ENCODE data around the gene ERICH6.

The ERICH6 gene

DNA sequence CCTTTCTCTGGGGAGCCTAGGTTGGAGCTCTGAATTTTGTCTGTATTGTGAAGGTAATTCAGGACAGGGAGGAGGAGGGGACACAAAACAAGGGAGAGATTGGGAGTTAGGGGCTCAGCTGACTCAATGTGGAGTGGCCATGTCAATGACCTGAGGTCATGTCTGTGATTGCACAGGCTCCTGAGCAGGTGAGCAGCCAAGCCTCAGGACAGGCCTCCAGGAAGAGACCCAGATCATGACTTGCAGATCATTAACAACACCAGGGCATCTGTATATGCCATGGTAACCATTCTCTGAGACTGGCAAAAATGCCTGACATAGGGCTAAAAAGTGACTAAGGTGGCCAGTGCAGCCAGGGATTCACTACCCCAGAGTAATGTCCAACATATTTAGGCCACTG lies 20.9 kb downstream of the ERICH6 start:
- Histone ChIP-seq H2AFZ (ENCODE audit: low read depth) (no peak overlapping the region), H3K4me1 (ENCODE audit: low read depth, poor library complexity, severe bottlenecking) (peaks cover 20% of the 10 kb centered on the region), H3K36me3 (ENCODE audit: insufficient read depth) (no peaks in the 10 kb centered on the region), H3K27ac (no peak overlapping the region), H3K79me2 (ENCODE audit: insufficient read depth, low read depth) (no peaks in the 10 kb centered on the region), H3K4me2 (no peak overlapping the region), H3K27me3 (ENCODE audit: insufficient read depth, low read depth) (no peaks in the 10 kb centered on the region), H3K9ac (no peak overlapping the region), H3K4me3 (IDR thresholded peaks at IDR 0.05; ENCODE audit: insufficient read depth, low read depth, low read length) (no peak overlapping the region), H4K20me1 (ENCODE audit: insufficient read depth) (no peaks in the 10 kb centered on the region)
- no peak for TF ChIP-seq CTCF (conservative IDR thresholded peaks at IDR 0.05; ENCODE audit: low read depth, low read length)

DNA sequence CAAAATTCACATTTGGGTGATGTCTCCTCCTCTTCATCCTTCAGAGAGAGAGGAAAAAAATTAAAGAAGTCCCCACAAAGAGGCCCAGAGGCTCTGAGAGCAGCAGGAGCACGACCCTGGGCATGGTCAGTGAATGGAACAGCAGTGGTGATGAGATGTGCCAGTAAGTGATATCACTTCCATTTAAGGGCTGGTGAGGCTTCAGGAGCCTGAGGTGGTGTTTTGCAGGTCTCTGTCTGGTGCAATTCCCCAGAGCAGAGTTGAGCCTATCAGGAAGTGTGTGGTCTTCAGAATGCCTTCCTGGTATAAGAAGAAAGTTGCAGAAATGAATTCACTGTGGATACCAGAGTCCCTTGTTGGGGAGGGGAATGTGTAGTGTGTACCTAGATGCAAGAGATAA lies 21.4 kb downstream of the ERICH6 start:
- H3K4me3 ChIP-seq (IDR thresholded peaks at IDR 0.05; ENCODE audit: insufficient read depth, low read depth, low read length), result no peak overlapping the region
- no peak overlapping the region for H3K27ac ChIP-seq
- H2AFZ ChIP-seq (ENCODE audit: low read depth), result no peak overlapping the region
- no peak for TF ChIP-seq CTCF (conservative IDR thresholded peaks at IDR 0.05; ENCODE audit: low read depth, low read length)
- H3K4me1 ChIP-seq (ENCODE audit: low read depth, poor library complexity, severe bottlenecking), result peaks cover 20% of the 10 kb centered on the region
- H3K79me2 ChIP-seq (ENCODE audit: insufficient read depth, low read depth), result no peaks in the 10 kb centered on the region
- H3K9ac ChIP-seq, result no peak overlapping the region
- no peaks in the 10 kb centered on the region for H4K20me1 ChIP-seq (ENCODE audit: insufficient read depth)
- H3K27me3 ChIP-seq (ENCODE audit: insufficient read depth, low read depth), result no peaks in the 10 kb centered on the region
- H3K4me2 ChIP-seq, result no peak overlapping the region
- H3K36me3 ChIP-seq (ENCODE audit: insufficient read depth), result no peaks in the 10 kb centered on the region

- Histone ChIP-seq H2AFZ (ENCODE audit: low read depth) (no peak overlapping the region), H4K20me1 (ENCODE audit: insufficient read depth) (no peaks in the 10 kb centered on the region), H3K9ac (no peak overlapping the region), H3K27ac (no peak overlapping the region), H3K4me3 (IDR thresholded peaks at IDR 0.05; ENCODE audit: insufficient read depth, low read depth, low read length) (no peak overlapping the region), H3K4me1 (ENCODE audit: low read depth, poor library complexity, severe bottlenecking) (peaks cover 20% of the 10 kb centered on the region), H3K36me3 (ENCODE audit: insufficient read depth) (no peaks in the 10 kb centered on the region), H3K79me2 (ENCODE audit: insufficient read depth, low read depth) (no peaks in the 10 kb centered on the region), H3K27me3 (ENCODE audit: insufficient read depth, low read depth) (no peaks in the 10 kb centered on the region), H3K4me2 (peak overlapping the region; percentile 16)
- no peak for TF ChIP-seq CTCF (conservative IDR thresholded peaks at IDR 0.05; ENCODE audit: low read depth, low read length)
Measured at GRCh38 chr3:150681057-150681456, 22.7 kb downstream of the ERICH6 start.

GRCh38 chr3:150680562-150680961 lies 23.2 kb downstream of the ERICH6 start:
- peak overlapping the region; percentile 16 for H3K4me2 ChIP-seq
- H3K4me1 ChIP-seq (ENCODE audit: low read depth, poor library complexity, severe bottlenecking), result peaks cover 20% of the 10 kb centered on the region
- no peak for TF ChIP-seq CTCF (conservative IDR thresholded peaks at IDR 0.05; ENCODE audit: low read depth, low read length)
- no peak overlapping the region for H3K27ac ChIP-seq
- no peaks in the 10 kb centered on the region for H4K20me1 ChIP-seq (ENCODE audit: insufficient read depth)
- H3K27me3 ChIP-seq (ENCODE audit: insufficient read depth, low read depth), result no peaks in the 10 kb centered on the region
- no peak overlapping the region for H2AFZ ChIP-seq (ENCODE audit: low read depth)
- no peak overlapping the region for H3K9ac ChIP-seq
- no peaks in the 10 kb centered on the region for H3K79me2 ChIP-seq (ENCODE audit: insufficient read depth, low read depth)
- H3K36me3 ChIP-seq (ENCODE audit: insufficient read depth), result no peaks in the 10 kb centered on the region
- H3K4me3 ChIP-seq (IDR thresholded peaks at IDR 0.05; ENCODE audit: insufficient read depth, low read depth, low read length), result no peak overlapping the region

Measured in KMS-11 (cell line).